GM23338 (cell line): ENCODE results near the gene SUCLG2. TPM values are rescaled to one million over a fixed set of nuclear protein-coding genes. Genes with fewer than 3 reads are reported as not detected.

Experiments used
- ATAC-seq: fragments of 200-7000 bp; cut with Tn5 transposase; 3 replicates; pipeline ENCODE4 v1.9.1; 2020
- DNase-seq: peaks from one replicate; pipeline ENCODE4 v3.0.0-alpha.2; 2015; ENCODE audit warnings: low spot score
- H2AFZ ChIP-seq: fragments of 200-600 bp; sonication (generic); 2 replicates; pipeline ENCODE4 v1.8.0; 2016; ENCODE audit warnings: antibody characterized with exemption, mild to moderate bottlenecking, moderate library complexity
- H3F3A ChIP-seq: fragments of 200-600 bp; sonication (generic); replicated peaks from 2 replicates; pipeline ENCODE4 v1.8.0; 2017; ENCODE audit warnings: antibody characterized with exemption, mixed run types, low read depth
- H3K27ac ChIP-seq: fragments of 200-600 bp; sonication (generic); 2 replicates; pipeline ENCODE4 v1.6.1; 2016; ENCODE audit warnings: low read depth
- H3K27me3 ChIP-seq: fragments of 200-600 bp; sonication (generic); 2 replicates; pipeline ENCODE4 v1.8.0; 2016; ENCODE audit warnings: mild to moderate bottlenecking, mixed run types, moderate library complexity; ENCODE audit not compliant: insufficient read depth
- H3K36me3 ChIP-seq: fragments of 200-600 bp; sonication (generic); 2 replicates; pipeline ENCODE4 v1.8.0; 2016; ENCODE audit warnings: mild to moderate bottlenecking; ENCODE audit not compliant: insufficient read depth
- H3K4me1 ChIP-seq: fragments of 200-600 bp; sonication (generic); 2 replicates; pipeline ENCODE4 v1.8.0; 2016; ENCODE audit warnings: mild to moderate bottlenecking, moderate library complexity; ENCODE audit not compliant: insufficient read depth
- H3K4me2 ChIP-seq: fragments of 200-600 bp; sonication (generic); 2 replicates; pipeline ENCODE4 v1.7.1; 2017; ENCODE audit warnings: mixed run types
- H3K4me3 ChIP-seq: fragments of 200-600 bp; sonication (generic); 2 replicates; pipeline ENCODE4 v1.6.1; 2016; ENCODE audit warnings: mixed run types
- H3K79me2 ChIP-seq: fragments of 200-600 bp; sonication (generic); replicated peaks from 2 replicates; pipeline ENCODE4 v1.8.0; 2017; ENCODE audit warnings: mild to moderate bottlenecking; ENCODE audit not compliant: insufficient read depth
- H3K9me2 ChIP-seq: fragments of 200-600 bp; sonication (generic); 2 replicates; pipeline ENCODE4 v1.8.0; 2017; ENCODE audit not compliant: insufficient read depth
- H4K20me1 ChIP-seq: fragments of 200-600 bp; sonication (generic); replicated peaks from 2 replicates; pipeline ENCODE4 v1.8.0; 2017; ENCODE audit warnings: mild to moderate bottlenecking; ENCODE audit not compliant: insufficient read depth
- H3K27ac Mint-ChIP-seq: 2 replicates; pipeline ENCODE4 v1.8.0; 2020; ENCODE audit warnings: inconsistent platforms, mild to moderate bottlenecking, moderate library complexity, mixed read lengths
- H3K27me3 Mint-ChIP-seq: 3 replicates; pipeline ENCODE4 v1.8.0; 2022; ENCODE audit warnings: low read depth, mild to moderate bottlenecking, moderate library complexity, mixed read lengths, inconsistent platforms; ENCODE audit not compliant: insufficient read depth, poor library complexity
- H3K36me3 Mint-ChIP-seq: 3 replicates; pipeline ENCODE4 v1.8.0; 2021; ENCODE audit warnings: low read depth, mild to moderate bottlenecking, inconsistent platforms, moderate library complexity, mixed read lengths
- H3K4me1 Mint-ChIP-seq: 3 replicates; pipeline ENCODE4 v1.8.0; 2020; ENCODE audit warnings: mild to moderate bottlenecking, inconsistent platforms, mixed read lengths
- H3K4me3 Mint-ChIP-seq: 3 replicates; pipeline ENCODE4 v1.8.0; 2021; ENCODE audit warnings: moderate library complexity, mild to moderate bottlenecking, inconsistent platforms, mixed read lengths
- H3K9me3 Mint-ChIP-seq: 3 replicates; pipeline ENCODE4 v1.8.0; 2020; ENCODE audit warnings: moderate library complexity, mild to moderate bottlenecking, inconsistent platforms, mixed read lengths
- CREB1 ChIP-seq: fragments of 250-450 bp; sonication (Bioruptor Pico); IDR thresholded peaks from 2 replicates; pipeline ENCODE4 v1.5.0; 2020; ENCODE audit warnings: low read depth, mild to moderate bottlenecking, moderate library complexity
- EZH2 ChIP-seq: fragments of 200-600 bp; sonication (generic); IDR thresholded peaks from one replicate; pipeline ENCODE4 v1.8.0; 2017; ENCODE audit warnings: antibody characterized with exemption, mild to moderate bottlenecking, low read depth; ENCODE audit not compliant: unreplicated experiment
- EZH2phosphoT487 ChIP-seq: fragments of 200-600 bp; sonication (generic); IDR thresholded peaks from one replicate; pipeline ENCODE4 v1.8.1; 2018; ENCODE audit warnings: antibody characterized with exemption; ENCODE audit not compliant: unreplicated experiment
- JUNB ChIP-seq: IDR thresholded peaks from one replicate; pipeline ENCODE4 v1.6.1; 2016; ENCODE audit warnings: antibody characterized with exemption; ENCODE audit not compliant: unreplicated experiment
- NANOG ChIP-seq: IDR thresholded peaks from 2 replicates; pipeline ENCODE4 v1.6.1; 2016; ENCODE audit warnings: antibody characterized with exemption, borderline replicate concordance
- POLR2AphosphoS5 ChIP-seq: IDR thresholded peaks from 2 replicates; pipeline ENCODE4 v1.6.1; 2016; ENCODE audit warnings: antibody characterized with exemption, low read depth
- STAT1 ChIP-seq: IDR thresholded peaks from one replicate; pipeline ENCODE4 v1.6.1; 2016; ENCODE audit warnings: antibody characterized with exemption; ENCODE audit not compliant: unreplicated experiment
- ZNF331 ChIP-seq: fragments of 250-450 bp; sonication (Bioruptor Pico); IDR thresholded peaks from 2 replicates; pipeline ENCODE4 v1.5.0; 2020; ENCODE audit warnings: low read depth, mild to moderate bottlenecking, moderate library complexity
- polyA plus RNA-seq: library from polyadenylated mRNA; unstranded; fragments of >200 nt; fragmentation: Nextera tagmentation; extraction: Ambion mirVana; gene quantifications from 2 replicates; pipeline ENCODE4 v1.2.1, GENCODE V29; 2016
- total RNA-seq: library from RNA; depleted of rRNA; stranded (reverse); fragments of >200 nt; shearing (Covaris generic); gene quantifications from 2 replicates; pipeline ENCODE4 v1.2.3, GENCODE V29; 2014
- TF ChIP-seq, protein P1 (sequence below): IDR thresholded peaks from 2 replicates; pipeline ENCODE4 v1.6.1; 2016; ENCODE audit warnings: antibody characterized with exemption
- TF ChIP-seq, protein P2 (sequence below): fragments of 250-450 bp; sonication (Bioruptor Pico); IDR thresholded peaks from 2 replicates; pipeline ENCODE4 v1.5.0; 2020; ENCODE audit warnings: mild to moderate bottlenecking, moderate library complexity
- TF ChIP-seq, protein P3 (sequence below), 2 experiments: fragments of 200-600 bp in 1 of 2; sonication (generic) in 1 of 2; conservative IDR thresholded peaks; 2 replicates each; pipeline versions ENCODE4 v1.5.1 to v1.6.1; 2016 to 2017; ENCODE audit warnings: antibody characterized with exemption in 2 of 2, low read depth in 2 of 2, mild to moderate bottlenecking in 2 of 2, moderate library complexity in 1 of 2

SUCLG2 gene
- total and polyA plus RNA-seq, 2 experiments from 2014 or later, result 29.3 to 39.0 TPM

DNA sequence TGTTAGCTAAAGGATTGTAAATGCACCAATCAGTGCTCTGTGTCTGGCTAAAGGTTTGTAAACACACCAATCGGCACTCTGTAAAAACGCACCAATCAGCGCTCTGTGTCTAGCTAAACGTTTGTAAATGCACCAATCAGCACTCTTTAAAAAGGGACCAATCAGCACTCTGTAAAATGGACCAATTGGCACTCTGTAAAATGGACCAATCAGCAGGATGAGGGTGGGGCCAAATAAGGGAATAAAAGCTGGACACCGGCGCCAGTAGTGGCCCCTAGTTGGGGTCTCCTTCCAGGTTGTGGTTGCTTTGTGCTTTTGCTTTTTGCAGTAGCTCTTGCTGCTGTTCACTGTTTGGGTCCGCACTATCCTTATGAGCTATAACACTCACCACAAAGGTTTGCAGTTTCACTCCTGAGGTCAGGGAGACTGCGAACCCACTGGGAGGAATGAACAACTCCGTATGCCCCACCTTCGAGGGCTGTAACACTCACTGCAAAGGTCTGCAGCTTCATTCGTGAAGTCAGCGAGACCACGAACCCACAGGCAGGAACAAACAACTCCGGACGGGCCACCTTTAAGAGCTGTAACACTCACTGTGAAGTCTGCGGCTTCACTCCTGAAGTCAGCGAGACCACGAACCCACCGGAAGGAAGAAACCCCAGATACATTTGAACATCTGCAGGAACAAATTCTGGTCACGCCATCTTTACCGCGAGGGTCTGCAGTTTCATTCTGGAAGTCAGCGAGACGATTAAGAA is 1.1 kb upstream of the SUCLG2 start:
- no peaks in the 10 kb centered on the region for H3K36me3 ChIP-seq
- no peak overlapping the region for H3K27ac ChIP-seq
- ATAC-seq (no peak), DNase-seq (no peak)
- H4K20me1 ChIP-seq, result no peaks in the 10 kb centered on the region
- no peaks in the 10 kb centered on the region; the same call in 2 of the 3 replicates for H3K9me3 Mint-ChIP-seq
- H3K9me2 ChIP-seq, result 0 out of 2 replicates have a peak, but pooled peaks cover 7% of the 10 kb centered on the region
- peak overlapping the region; percentile 71 for H3K4me3 Mint-ChIP-seq
- peaks cover 14% of the 10 kb centered on the region for H3K4me1 ChIP-seq
- H3K4me1 Mint-ChIP-seq, result peaks cover 20% of the 10 kb centered on the region
- H3F3A ChIP-seq, result no peaks in the 10 kb centered on the region
- no peaks in the 10 kb centered on the region for H3K27me3 ChIP-seq
- H3K79me2 ChIP-seq, result peaks cover 8% of the 10 kb centered on the region
- peak overlapping the region; percentile 78; the same call in 1 of the 2 replicates for H3K4me2 ChIP-seq
- H3K27ac Mint-ChIP-seq, result no peak overlapping the region
- no peak overlapping the region for H3K4me3 ChIP-seq
- TF ChIP-seq, protein P1, sequence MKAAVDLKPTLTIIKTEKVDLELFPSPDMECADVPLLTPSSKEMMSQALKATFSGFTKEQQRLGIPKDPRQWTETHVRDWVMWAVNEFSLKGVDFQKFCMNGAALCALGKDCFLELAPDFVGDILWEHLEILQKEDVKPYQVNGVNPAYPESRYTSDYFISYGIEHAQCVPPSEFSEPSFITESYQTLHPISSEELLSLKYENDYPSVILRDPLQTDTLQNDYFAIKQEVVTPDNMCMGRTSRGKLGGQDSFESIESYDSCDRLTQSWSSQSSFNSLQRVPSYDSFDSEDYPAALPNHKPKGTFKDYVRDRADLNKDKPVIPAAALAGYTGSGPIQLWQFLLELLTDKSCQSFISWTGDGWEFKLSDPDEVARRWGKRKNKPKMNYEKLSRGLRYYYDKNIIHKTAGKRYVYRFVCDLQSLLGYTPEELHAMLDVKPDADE, result no peak
- TF ChIP-seq EZH2phosphoT487 (no peak), JUNB (no peak), STAT1 (no peak), NANOG (no peak), CREB1 (CRISPR knock-in tag) (no peak), EZH2 (no peak), POLR2AphosphoS5 (no peak), ZNF331 (CRISPR knock-in tag) (no peak)
- TF ChIP-seq, protein P2, sequence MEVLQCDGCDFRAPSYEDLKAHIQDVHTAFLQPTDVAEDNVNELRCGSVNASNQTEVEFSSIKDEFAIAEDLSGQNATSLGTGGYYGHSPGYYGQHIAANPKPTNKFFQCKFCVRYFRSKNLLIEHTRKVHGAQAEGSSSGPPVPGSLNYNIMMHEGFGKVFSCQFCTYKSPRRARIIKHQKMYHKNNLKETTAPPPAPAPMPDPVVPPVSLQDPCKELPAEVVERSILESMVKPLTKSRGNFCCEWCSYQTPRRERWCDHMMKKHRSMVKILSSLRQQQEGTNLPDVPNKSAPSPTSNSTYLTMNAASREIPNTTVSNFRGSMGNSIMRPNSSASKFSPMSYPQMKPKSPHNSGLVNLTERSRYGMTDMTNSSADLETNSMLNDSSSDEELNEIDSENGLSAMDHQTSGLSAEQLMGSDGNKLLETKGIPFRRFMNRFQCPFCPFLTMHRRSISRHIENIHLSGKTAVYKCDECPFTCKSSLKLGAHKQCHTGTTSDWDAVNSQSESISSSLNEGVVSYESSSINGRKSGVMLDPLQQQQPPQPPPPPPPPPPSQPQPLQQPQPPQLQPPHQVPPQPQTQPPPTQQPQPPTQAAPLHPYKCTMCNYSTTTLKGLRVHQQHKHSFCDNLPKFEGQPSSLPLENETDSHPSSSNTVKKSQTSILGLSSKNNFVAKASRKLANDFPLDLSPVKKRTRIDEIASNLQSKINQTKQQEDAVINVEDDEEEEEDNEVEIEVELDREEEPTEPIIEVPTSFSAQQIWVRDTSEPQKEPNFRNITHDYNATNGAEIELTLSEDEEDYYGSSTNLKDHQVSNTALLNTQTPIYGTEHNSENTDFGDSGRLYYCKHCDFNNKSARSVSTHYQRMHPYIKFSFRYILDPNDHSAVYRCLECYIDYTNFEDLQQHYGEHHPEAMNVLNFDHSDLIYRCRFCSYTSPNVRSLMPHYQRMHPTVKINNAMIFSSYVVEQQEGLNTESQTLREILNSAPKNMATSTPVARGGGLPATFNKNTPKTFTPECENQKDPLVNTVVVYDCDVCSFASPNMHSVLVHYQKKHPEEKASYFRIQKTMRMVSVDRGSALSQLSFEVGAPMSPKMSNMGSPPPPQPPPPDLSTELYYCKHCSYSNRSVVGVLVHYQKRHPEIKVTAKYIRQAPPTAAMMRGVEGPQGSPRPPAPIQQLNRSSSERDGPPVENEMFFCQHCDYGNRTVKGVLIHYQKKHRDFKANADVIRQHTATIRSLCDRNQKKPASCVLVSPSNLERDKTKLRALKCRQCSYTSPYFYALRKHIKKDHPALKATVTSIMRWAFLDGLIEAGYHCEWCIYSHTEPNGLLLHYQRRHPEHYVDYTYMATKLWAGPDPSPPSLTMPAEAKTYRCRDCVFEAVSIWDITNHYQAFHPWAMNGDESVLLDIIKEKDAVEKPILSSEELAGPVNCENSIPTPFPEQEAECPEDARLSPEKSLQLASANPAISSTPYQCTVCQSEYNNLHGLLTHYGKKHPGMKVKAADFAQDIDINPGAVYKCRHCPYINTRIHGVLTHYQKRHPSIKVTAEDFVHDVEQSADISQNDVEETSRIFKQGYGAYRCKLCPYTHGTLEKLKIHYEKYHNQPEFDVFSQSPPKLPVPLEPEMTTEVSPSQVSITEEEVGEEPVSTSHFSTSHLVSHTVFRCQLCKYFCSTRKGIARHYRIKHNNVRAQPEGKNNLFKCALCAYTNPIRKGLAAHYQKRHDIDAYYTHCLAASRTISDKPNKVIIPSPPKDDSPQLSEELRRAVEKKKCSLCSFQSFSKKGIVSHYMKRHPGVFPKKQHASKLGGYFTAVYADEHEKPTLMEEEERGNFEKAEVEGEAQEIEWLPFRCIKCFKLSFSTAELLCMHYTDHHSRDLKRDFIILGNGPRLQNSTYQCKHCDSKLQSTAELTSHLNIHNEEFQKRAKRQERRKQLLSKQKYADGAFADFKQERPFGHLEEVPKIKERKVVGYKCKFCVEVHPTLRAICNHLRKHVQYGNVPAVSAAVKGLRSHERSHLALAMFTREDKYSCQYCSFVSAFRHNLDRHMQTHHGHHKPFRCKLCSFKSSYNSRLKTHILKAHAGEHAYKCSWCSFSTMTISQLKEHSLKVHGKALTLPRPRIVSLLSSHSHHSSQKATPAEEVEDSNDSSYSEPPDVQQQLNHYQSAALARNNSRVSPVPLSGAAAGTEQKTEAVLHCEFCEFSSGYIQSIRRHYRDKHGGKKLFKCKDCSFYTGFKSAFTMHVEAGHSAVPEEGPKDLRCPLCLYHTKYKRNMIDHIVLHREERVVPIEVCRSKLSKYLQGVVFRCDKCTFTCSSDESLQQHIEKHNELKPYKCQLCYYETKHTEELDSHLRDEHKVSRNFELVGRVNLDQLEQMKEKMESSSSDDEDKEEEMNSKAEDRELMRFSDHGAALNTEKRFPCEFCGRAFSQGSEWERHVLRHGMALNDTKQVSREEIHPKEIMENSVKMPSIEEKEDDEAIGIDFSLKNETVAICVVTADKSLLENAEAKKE (CRISPR knock-in tag), result no peak
- TF ChIP-seq, protein P3, sequence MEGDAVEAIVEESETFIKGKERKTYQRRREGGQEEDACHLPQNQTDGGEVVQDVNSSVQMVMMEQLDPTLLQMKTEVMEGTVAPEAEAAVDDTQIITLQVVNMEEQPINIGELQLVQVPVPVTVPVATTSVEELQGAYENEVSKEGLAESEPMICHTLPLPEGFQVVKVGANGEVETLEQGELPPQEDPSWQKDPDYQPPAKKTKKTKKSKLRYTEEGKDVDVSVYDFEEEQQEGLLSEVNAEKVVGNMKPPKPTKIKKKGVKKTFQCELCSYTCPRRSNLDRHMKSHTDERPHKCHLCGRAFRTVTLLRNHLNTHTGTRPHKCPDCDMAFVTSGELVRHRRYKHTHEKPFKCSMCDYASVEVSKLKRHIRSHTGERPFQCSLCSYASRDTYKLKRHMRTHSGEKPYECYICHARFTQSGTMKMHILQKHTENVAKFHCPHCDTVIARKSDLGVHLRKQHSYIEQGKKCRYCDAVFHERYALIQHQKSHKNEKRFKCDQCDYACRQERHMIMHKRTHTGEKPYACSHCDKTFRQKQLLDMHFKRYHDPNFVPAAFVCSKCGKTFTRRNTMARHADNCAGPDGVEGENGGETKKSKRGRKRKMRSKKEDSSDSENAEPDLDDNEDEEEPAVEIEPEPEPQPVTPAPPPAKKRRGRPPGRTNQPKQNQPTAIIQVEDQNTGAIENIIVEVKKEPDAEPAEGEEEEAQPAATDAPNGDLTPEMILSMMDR (conservative IDR thresholded peaks at IDR 0.05; ENCODE audit: low read depth in 2 of 2), result no peak
- peaks cover 15% of the 10 kb centered on the region for H3K36me3 Mint-ChIP-seq
- H3K27me3 Mint-ChIP-seq, result peaks cover 2% of the 10 kb centered on the region
- H2AFZ ChIP-seq, result peak overlapping the region; percentile 99
